Left ventricle myocardium superior (tissue), 1 donor: ENCODE results near the gene ARL6IP5. TPM values are rescaled to one million over a fixed set of nuclear protein-coding genes. Genes with fewer than 3 reads are reported as not detected.

Source experiments
- ATAC-seq: fragments of 200-7000 bp; cut with Tn5 transposase; one replicate; pipeline ENCODE4 v1.9.1; 2020; ENCODE audit warnings: mild to moderate bottlenecking, moderate library complexity
- DNase-seq: peaks from one replicate; pipeline ENCODE4 v3.0.0-alpha.2; 2020
- intact Hi-C: fragments of 100-400 bp; cut with micrococcal nuclease; formaldehyde crosslinking; loops from one replicate; pipeline ENCODE4 v1.11.0; 2022
- long read RNA-seq: library from polyadenylated mRNA; unstranded; transcript quantifications from one replicate; pipeline ENCODE4 v2.0.0, GENCODE V29; 2021
- total RNA-seq: library from RNA; stranded (reverse); fragmentation: NEBNext Ultra II Directional; extraction: Animal tissue kit (Norgen Biotek cat#: 25700); gene quantifications from one replicate; pipeline ENCODE4 v1.2.1, GENCODE V29; 2021
- donor health status: DM: no; HTN: yes; CAD: no; lungs with severe emphysema.

ARL6IP5 gene
- 214 TPM for total RNA-seq
- long read RNA-seq, transcript ARL6IP5-201 (3 exons, 2,101 nt) = major isoform, 615 of 629 reads
- long read RNA-seq, partial matches to known transcripts = 2 of 629 reads
- long read RNA-seq, other reads (novel, unspliced or antisense) = 12 of 629 reads

- peak; percentile 69 for ATAC-seq
- intact Hi-C loops = no loop called here
- DNase-seq = peak; percentile 96
These were observed at the start of gene ARL6IP5 for GRCh38 chr3:69084326-69085167. Gene ARL6IP5, plus strand, starts transcription at chr3:69084937. Its CDS starts 111 bp downstream, at chr3:69085048.

DNA sequence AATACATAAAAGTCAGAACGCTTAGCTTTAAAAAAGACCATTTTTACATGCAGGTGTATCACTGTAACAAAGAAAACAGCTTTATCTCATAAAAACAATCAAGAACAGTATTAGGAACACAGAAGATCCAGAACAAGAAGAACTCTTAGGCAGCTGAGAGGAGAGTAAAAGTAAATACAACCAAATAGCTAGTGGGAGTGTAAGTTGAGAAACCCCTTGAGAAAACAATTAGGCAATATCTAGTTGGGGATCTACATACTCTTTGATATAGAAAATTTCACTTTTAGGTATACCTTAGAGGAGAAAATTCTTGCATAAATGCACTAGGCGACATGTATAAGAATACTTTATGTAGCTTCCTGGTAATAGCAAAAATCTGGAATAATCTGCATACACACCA lies 40.1 kb upstream of the ARL6IP5 start:
- ATAC-seq (no peak), DNase-seq (no peak)
- intact Hi-C loops = no loop called here

- DNase-seq = no peak
- ATAC-seq = no peak
- intact Hi-C loops = no loop called here
These were observed 35.7 kb upstream of the ARL6IP5 start for GRCh38 chr3:69048990-69049389.

- ATAC-seq (peak; percentile 99), DNase-seq (peak; percentile 99)
- intact Hi-C loops = no loop called here
These were observed 32.8 kb upstream of the ARL6IP5 start, which contains the start of gene TMF1 for GRCh38 chr3:69051756-69052471. Gene TMF1, minus strand, starts transcription at chr3:69052333. Its CDS starts 247 bp downstream, at chr3:69052086.

GRCh38 chr3:69052472-69052898 lies 32.3 kb upstream of the ARL6IP5 start:
- intact Hi-C loops = no loop called here
- DNase-seq (no peak), ATAC-seq (peak; percentile 5)

DNA sequence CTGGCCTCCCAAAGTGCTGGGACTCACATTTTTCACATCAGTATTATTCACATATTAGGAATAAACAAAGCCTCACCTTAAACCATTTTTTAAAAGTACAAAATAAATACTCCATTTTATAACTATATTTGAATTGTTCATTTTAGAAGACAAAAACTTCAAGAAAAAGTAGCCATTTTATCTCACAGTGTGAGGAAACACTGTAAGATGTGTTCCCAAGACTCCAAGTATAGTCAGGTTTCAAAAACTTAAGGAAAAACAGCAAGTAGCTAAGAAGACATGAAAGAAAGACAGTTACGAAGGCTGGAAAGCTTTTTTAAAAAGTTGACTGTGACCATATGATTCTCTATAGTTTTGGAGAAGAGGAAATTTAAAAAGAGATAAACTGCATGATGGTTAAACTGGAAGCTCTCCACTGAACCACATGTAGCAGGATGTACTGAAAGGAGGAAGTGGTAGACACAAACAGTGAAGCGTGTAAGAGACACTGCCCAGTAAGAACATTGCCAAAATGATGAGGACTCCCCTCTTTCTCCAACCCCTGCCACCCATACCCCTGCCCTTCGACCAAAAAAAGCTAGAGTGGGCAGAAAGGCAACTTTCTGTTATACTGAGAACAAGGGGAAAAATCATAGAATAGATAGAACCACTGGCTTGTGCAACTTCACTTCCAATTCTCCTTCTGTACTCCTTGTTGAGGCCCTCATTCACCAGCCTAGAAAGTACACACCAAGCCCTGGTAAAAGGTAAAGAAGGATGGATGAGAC lies 26.4 kb upstream of the ARL6IP5 start:
- DNase-seq (no peak), ATAC-seq (peak; percentile 29)
- intact Hi-C loops = no loop called here

DNA sequence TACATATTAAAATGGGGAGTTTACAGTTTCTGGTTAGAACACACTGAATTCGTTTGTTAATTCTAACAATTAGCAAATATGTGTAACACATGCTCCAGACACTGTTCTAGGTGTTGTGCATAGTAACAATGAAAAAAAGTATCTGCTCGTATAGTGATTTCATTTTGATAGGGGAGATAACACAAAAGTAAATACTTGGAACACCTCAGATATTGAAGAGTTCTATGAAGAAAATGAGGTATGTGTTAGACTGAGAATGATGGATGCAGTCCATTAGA lies 25.9 kb upstream of the ARL6IP5 start:
- intact Hi-C loops = no loop called here
- DNase-seq (no peak), ATAC-seq (no peak)

GRCh38 chr3:69059688-69060087 lies 25.0 kb upstream of the ARL6IP5 start:
- DNase-seq (no peak), ATAC-seq (no peak)
- intact Hi-C loops = no loop called here

DNA sequence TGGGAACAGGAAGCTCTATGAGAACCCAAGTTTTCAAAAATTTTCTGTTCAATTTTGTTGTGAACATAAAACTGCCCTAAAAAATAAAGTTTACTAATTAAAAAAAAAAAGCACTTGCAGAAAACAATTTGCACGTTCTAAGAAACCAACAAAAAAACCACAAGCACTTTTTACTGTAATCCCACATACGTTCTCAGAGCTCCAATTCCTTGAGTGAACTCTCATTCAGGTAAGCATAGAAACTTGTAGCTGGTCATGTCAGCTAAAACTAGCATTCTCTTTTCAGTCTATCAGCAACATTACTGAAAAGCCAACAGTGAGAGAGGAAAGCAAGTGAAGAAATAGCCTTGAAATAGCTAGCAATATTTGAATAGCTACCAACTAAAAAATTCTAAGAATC lies 21.1 kb upstream of the ARL6IP5 start:
- ATAC-seq = no peak
- intact Hi-C loops = no loop called here

GRCh38 chr3:69065318-69065964 lies 19.3 kb upstream of the ARL6IP5 start:
- ATAC-seq (no peak), DNase-seq (no peak)
- intact Hi-C loops = no loop called here

More for the DNA sequence above, 21.1 kb upstream of the ARL6IP5 start:
- DNase-seq = no peak

DNA sequence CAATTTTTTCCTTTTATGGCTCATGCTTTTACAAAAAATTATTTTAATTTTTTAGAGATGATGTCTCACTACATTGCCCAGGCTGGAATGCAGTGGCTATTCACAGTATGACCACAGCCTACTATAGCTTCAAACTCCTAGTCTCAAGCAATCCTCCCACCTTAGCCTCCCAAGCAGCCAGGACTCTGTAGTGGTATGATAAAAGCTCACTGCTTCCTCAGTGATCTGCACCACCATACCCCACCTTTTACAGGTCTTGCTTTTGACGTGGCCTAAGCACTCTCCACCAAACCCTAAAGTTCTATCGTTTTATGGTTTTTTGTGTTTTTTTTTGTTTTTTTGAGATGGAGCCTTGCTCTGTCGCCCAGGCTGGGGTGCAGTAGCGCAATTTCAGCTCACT lies 18.6 kb upstream of the ARL6IP5 start:
- ATAC-seq (no peak), DNase-seq (no peak)
- intact Hi-C loops = no loop called here

GRCh38 chr3:69072928-69073327 lies 11.8 kb upstream of the ARL6IP5 start:
- intact Hi-C loops = no loop called here
- ATAC-seq (no peak), DNase-seq (no peak)

DNA sequence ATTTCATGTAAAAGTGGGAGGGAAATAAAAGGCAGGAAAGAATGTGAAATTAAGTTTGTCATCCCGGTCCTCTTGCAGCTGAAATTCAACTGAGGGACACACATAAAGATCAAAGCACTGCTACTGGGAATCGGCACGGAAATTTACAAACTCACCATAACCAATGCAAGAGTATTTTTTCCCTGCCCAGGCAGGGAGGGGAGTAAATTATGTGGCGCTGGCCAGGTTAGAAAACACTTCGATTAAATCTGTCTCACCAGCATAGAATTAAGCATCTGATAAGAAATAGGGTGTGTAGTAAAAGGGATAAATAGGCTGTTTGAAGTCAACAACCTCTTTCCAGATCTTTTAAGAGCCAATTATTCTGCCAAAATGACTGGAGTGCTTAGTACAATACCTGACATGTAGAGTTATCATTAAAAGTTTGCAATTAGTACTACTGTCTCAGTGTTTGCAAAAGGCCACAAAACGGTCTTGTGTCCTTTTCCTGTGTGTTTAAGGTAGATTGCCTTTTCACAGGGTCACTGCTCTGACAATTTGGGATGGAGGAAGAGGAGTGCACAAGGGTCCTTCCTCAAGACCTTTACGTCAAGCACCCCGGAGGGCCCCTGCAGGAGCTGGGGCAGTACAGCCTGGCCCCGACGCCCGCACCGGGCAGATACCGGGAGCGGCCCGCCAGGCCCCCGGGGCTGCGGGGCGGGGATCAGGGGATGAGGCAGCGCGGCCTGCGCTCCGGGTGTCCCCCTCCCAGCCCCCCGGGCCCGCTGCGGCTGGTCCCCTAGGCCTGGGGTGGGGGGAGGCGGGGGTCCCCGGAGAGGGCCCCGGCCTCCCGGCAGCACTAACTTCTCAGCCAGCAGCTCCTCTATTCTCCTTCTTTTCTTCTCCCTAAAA lies 5.2 kb upstream of the ARL6IP5 start:
- ATAC-seq = peak; percentile 47
- intact Hi-C loops = no loop called here
- peak; percentile 53 for DNase-seq

GRCh38 chr3:69080233-69080920 lies 4.4 kb upstream of the ARL6IP5 start, which contains the start of gene UBA3:
Gene UBA3, minus strand, starts transcription at chr3:69080365. Its CDS starts 12 bp downstream, at chr3:69080353.
- intact Hi-C loops = no loop called here
- ATAC-seq (peak; percentile 83), DNase-seq (peak; percentile 94)

- no peak for DNase-seq
- ATAC-seq = no peak
- intact Hi-C loops = no loop called here
These were observed 3.0 kb upstream of the ARL6IP5 start for GRCh38 chr3:69081583-69082262.

- intact Hi-C loops = no loop called here
- DNase-seq = no peak
- no peak for ATAC-seq
These were observed 2.4 kb upstream of the ARL6IP5 start for GRCh38 chr3:69082361-69082760.

GRCh38 chr3:69082805-69083204 lies 1.9 kb upstream of the ARL6IP5 start:
- ATAC-seq (no peak), DNase-seq (no peak)
- intact Hi-C loops = no loop called here
